K562 (cell line): ENCODE results near the gene RASSF10. TPM values are rescaled to one million over a fixed set of nuclear protein-coding genes. Genes with fewer than 3 reads are reported as not detected.
A peak's percentile ranks its signal among the peaks of the same experiment; 100 is the strongest.

Experiments used
- ARID1B ChIP-seq: fragments of 450-650 bp; IDR thresholded peaks from 2 replicates; pipeline ENCODE4 v1.6.1; 2016; ENCODE audit warnings: antibody characterized with exemption, mild to moderate bottlenecking, inconsistent platforms
- CBFA2T3 ChIP-seq: fragments of 450-650 bp; IDR thresholded peaks from 2 replicates; pipeline ENCODE4 v1.6.1; 2017
- ETV1 ChIP-seq: fragments of 450-650 bp; conservative IDR thresholded peaks from 2 replicates; pipeline ENCODE4 v1.6.1; 2016; ENCODE audit warnings: missing genetic modification characterization, control low read depth, low read depth, missing compliant biosample characterization
- JUNB ChIP-seq: fragments of 450-650 bp; formaldehyde crosslinking; conservative IDR thresholded peaks from 2 replicates; pipeline ENCODE4 v1.4.0; 2020; ENCODE audit warnings: mild to moderate bottlenecking
- KAT8 ChIP-seq: fragments of 450-650 bp; IDR thresholded peaks from 2 replicates; pipeline ENCODE4 v1.6.1; 2016; ENCODE audit warnings: low read depth, mild to moderate bottlenecking
- KLF1 ChIP-seq: fragments of 450-650 bp; IDR thresholded peaks from 2 replicates; pipeline ENCODE4 v1.6.1; 2016; ENCODE audit warnings: missing genetic modification characterization, missing compliant biosample characterization
- KLF16 ChIP-seq: IDR thresholded peaks from 2 replicates; pipeline ENCODE4 v1.6.1; 2016; ENCODE audit warnings: antibody characterized with exemption
- NFE2L1 ChIP-seq: fragments of 450-650 bp; IDR thresholded peaks from 2 replicates; pipeline ENCODE4 v1.6.1; 2016; ENCODE audit warnings: missing genetic modification characterization, low read depth, mild to moderate bottlenecking, missing compliant biosample characterization, moderate library complexity, borderline replicate concordance
- NR2C2 ChIP-seq, 2 experiments: fragments of 200-800 bp in 1 of 2; sonication (Bioruptor generic) in 1 of 2; sonication (generic) in 1 of 2; formaldehyde crosslinking in 1 of 2; IDR thresholded peaks; 2 replicates each; pipeline versions ENCODE4 v1.6.1 to v1.8.0; 2016 to 2022; ENCODE audit warnings: mild to moderate bottlenecking in 1 of 2, missing compliant biosample characterization in 1 of 2, missing genetic modification characterization in 1 of 2, missing genetic modification reagents in 1 of 2
- RAD21 ChIP-seq, 2 experiments: fragments of 250-450 bp in 1 of 2; fragments of 450-650 bp in 1 of 2; sonication (Bioruptor Pico) in 1 of 2; formaldehyde crosslinking in 1 of 2; IDR thresholded peaks in 1 of 2; conservative IDR thresholded peaks in 1 of 2; 2 replicates each; pipeline versions ENCODE4 v1.4.0 to v1.8.0; 2020 to 2022; ENCODE audit warnings: mild to moderate bottlenecking in 2 of 2, moderate library complexity in 1 of 2
- RBM22 ChIP-seq: fragments of 200-400 bp; formaldehyde crosslinking; IDR thresholded peaks from 2 replicates; pipeline ENCODE4 v1.6.1; 2018; ENCODE audit warnings: low read length, low read depth; ENCODE audit not compliant: poor library complexity, severe bottlenecking
- RFX5 ChIP-seq: IDR thresholded peaks from 2 replicates; pipeline ENCODE4 v1.6.1; 2011; ENCODE audit warnings: low read depth, mild to moderate bottlenecking, improper control_type of control experiment, low read length
- TCF3 ChIP-seq: sonication (generic); formaldehyde crosslinking; IDR thresholded peaks from 2 replicates; pipeline ENCODE4 v1.4.0; 2020; ENCODE audit warnings: mild to moderate bottlenecking, missing genetic modification reagents
- ZNF263 ChIP-seq: sonication (generic); formaldehyde crosslinking; IDR thresholded peaks from 2 replicates; pipeline ENCODE4 v1.8.0; 2022; ENCODE audit warnings: mild to moderate bottlenecking, missing genetic modification reagents, borderline replicate concordance
- polyA plus RNA-seq, 8 experiments: library from polyadenylated mRNA; depleted of rRNA in 4 of 8; stranded (reverse) in 5 of 8; unstranded in 3 of 8; fragments of >200 nt; fragmentation: Nextera tagmentation in 2 of 8; fragmentation: Illumina TruSeq in 1 of 8; extraction: Ambion mirVana in 2 of 8; extraction: Trizol in 1 of 8; gene quantifications; 2 replicates each; pipeline versions ENCODE4 v1.2.1 to v1.2.3, GENCODE V29; 2011 to 2014; ENCODE audit warnings: inconsistent platforms in 1 of 8, missing spikeins in 1 of 8
- total RNA-seq, 7 experiments: library from RNA; depleted of rRNA in 6 of 7; stranded (reverse); fragments of >200 nt in 6 of 7; fragmentation: Illumina TruSeq in 2 of 7; extraction: Trizol in 2 of 7; gene quantifications; 2 replicates each; pipeline versions ENCODE4 v1.2.1 to v1.2.3, GENCODE V29; 2011 to 2021; ENCODE audit warnings: low replicate concordance in 1 of 7
- TF ChIP-seq, protein P1 (sequence below): fragments of 250-450 bp; sonication (Bioruptor Pico); IDR thresholded peaks from 2 replicates; pipeline ENCODE4 v1.8.0; 2022; ENCODE audit warnings: inconsistent platforms
- TF ChIP-seq, protein P2 (sequence below): fragments of 450-650 bp; formaldehyde crosslinking; IDR thresholded peaks from 2 replicates; pipeline ENCODE4 v1.4.0; 2020; ENCODE audit warnings: mild to moderate bottlenecking, mixed read lengths
- TF ChIP-seq, protein P3 (sequence below): fragments of 250-450 bp; sonication (Bioruptor Pico); IDR thresholded peaks from 2 replicates; pipeline ENCODE4 v1.9.0; 2021; ENCODE audit warnings: mild to moderate bottlenecking, inconsistent platforms
- TF ChIP-seq, protein P4 (sequence below): sonication (generic); formaldehyde crosslinking; IDR thresholded peaks from 2 replicates; pipeline ENCODE4 v1.8.0; 2022; ENCODE audit warnings: missing genetic modification reagents, mild to moderate bottlenecking, borderline replicate concordance
- TF ChIP-seq, protein P5 (sequence below): sonication (generic); formaldehyde crosslinking; IDR thresholded peaks from 2 replicates; pipeline ENCODE4 v1.8.1; 2023; ENCODE audit warnings: mild to moderate bottlenecking, missing genetic modification reagents

RASSF10 gene
- total and polyA plus RNA-seq, 9 of the 15 experiments (the other 6 are each of a cell fraction or from before 2014, with no cell fraction given) = not detected

DNA sequence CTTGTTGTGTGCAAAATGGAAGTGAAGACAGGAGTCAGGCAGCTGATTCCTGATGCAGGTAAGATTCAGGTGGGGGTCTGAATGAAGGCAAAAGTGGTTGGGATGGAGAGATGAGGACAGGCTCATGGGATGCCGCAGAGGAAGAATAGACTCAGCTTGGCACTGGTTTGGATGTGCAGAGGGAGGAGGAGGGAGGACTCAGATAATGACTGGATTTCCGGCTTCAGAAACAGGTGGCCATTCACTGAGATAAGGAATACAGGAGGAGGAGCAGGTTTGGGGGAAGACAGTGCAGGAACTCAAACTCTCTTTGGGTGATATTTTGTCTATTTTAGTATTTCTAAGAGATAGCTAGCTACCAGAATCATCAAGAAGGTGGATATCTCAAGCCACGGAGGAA, 19.2 kb downstream of the RASSF10 start (continued):
- TF ChIP-seq, protein P1, sequence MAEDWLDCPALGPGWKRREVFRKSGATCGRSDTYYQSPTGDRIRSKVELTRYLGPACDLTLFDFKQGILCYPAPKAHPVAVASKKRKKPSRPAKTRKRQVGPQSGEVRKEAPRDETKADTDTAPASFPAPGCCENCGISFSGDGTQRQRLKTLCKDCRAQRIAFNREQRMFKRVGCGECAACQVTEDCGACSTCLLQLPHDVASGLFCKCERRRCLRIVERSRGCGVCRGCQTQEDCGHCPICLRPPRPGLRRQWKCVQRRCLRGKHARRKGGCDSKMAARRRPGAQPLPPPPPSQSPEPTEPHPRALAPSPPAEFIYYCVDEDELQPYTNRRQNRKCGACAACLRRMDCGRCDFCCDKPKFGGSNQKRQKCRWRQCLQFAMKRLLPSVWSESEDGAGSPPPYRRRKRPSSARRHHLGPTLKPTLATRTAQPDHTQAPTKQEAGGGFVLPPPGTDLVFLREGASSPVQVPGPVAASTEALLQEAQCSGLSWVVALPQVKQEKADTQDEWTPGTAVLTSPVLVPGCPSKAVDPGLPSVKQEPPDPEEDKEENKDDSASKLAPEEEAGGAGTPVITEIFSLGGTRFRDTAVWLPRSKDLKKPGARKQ = no peak
- TF ChIP-seq JUNB (CRISPR knock-in tag) (no peak), KAT8 (no peak), CBFA2T3 (peak; percentile 39), RFX5 (no peak), NFE2L1 (tag) (no peak), RBM22 (no peak), ARID1B (peak; percentile 19; the same call in 1 of the 2 replicates), NR2C2 (CRISPR knock-in tag; IDR thresholded peaks at IDR 0.05) (no peak), NR2C2 (tag; IDR thresholded peaks at IDR 0.05) (no peak), ZNF263 (CRISPR knock-in tag) (peak; percentile 87; the same call in 1 of the 2 replicates), KLF16 (no peak), RAD21 (CRISPR knock-in tag; conservative IDR thresholded peaks at IDR 0.05 in 1 of 2, IDR thresholded peaks at IDR 0.05 in 1 of 2) (no peak), ETV1 (tag) (peak; percentile 68), KLF1 (tag) (no peak), TCF3 (CRISPR knock-in tag) (peak; percentile 34; the same call in 1 of the 2 replicates)
- TF ChIP-seq, protein P2, sequence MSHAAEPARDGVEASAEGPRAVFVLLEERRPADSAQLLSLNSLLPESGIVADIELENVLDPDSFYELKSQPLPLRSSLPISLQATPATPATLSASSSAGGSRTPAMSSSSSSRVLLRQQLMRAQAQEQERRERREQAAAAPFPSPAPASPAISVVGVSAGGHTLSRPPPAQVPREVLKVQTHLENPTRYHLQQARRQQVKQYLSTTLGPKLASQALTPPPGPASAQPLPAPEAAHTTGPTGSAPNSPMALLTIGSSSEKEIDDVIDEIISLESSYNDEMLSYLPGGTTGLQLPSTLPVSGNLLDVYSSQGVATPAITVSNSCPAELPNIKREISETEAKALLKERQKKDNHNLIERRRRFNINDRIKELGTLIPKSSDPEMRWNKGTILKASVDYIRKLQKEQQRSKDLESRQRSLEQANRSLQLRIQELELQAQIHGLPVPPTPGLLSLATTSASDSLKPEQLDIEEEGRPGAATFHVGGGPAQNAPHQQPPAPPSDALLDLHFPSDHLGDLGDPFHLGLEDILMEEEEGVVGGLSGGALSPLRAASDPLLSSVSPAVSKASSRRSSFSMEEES (CRISPR knock-in tag) = no peak
- TF ChIP-seq, protein P3, sequence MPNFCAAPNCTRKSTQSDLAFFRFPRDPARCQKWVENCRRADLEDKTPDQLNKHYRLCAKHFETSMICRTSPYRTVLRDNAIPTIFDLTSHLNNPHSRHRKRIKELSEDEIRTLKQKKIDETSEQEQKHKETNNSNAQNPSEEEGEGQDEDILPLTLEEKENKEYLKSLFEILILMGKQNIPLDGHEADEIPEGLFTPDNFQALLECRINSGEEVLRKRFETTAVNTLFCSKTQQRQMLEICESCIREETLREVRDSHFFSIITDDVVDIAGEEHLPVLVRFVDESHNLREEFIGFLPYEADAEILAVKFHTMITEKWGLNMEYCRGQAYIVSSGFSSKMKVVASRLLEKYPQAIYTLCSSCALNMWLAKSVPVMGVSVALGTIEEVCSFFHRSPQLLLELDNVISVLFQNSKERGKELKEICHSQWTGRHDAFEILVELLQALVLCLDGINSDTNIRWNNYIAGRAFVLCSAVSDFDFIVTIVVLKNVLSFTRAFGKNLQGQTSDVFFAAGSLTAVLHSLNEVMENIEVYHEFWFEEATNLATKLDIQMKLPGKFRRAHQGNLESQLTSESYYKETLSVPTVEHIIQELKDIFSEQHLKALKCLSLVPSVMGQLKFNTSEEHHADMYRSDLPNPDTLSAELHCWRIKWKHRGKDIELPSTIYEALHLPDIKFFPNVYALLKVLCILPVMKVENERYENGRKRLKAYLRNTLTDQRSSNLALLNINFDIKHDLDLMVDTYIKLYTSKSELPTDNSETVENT (CRISPR knock-in tag) = no peak
- TF ChIP-seq, protein P4, sequence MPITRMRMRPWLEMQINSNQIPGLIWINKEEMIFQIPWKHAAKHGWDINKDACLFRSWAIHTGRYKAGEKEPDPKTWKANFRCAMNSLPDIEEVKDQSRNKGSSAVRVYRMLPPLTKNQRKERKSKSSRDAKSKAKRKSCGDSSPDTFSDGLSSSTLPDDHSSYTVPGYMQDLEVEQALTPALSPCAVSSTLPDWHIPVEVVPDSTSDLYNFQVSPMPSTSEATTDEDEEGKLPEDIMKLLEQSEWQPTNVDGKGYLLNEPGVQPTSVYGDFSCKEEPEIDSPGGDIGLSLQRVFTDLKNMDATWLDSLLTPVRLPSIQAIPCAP (CRISPR knock-in tag) = no peak
- TF ChIP-seq, protein P5, sequence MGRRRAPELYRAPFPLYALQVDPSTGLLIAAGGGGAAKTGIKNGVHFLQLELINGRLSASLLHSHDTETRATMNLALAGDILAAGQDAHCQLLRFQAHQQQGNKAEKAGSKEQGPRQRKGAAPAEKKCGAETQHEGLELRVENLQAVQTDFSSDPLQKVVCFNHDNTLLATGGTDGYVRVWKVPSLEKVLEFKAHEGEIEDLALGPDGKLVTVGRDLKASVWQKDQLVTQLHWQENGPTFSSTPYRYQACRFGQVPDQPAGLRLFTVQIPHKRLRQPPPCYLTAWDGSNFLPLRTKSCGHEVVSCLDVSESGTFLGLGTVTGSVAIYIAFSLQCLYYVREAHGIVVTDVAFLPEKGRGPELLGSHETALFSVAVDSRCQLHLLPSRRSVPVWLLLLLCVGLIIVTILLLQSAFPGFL (CRISPR knock-in tag) = no peak
